GM18508 (cell line): Measurements from ENCODE around the gene CLIP1.
"Not testable (repeated sequence)": the region's sequence is repeated elsewhere in the genome, so short reads cannot be mapped to it uniquely, and the experiment has no call there.

Experiments
- ATAC-seq: cut with Tn5 transposase; IDR thresholded peaks from one replicate; pipeline ENCODE4 v1.9.1; 2021; ENCODE audit warnings: moderate number of reproducible peaks; ENCODE audit not compliant: insufficient read depth, unreplicated experiment

The CLIP1 gene

DNA sequence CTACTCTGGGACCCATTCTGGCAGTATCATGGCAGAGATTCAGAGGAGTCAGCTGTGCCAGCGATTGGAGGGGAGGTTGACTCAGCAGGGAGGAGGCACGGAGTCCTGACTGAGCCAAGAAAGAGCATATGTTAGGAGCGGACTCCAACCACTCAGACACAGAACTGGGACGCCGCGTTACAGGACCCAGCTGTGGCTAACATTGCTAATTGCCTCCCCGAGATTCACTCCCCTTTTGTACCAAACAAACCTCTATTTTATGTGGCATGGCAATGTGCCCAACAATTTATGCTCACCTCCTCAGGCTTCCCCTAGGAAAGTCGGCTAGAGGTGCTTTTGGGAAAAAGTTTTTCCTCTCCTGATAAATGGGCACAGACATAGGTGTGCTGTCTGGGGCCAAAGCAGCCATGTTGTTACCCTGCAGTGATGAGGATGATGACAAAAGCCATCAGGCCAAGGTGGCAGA is 15.2 kb upstream of the CLIP1 start:
- ATAC-seq = no peak

DNA sequence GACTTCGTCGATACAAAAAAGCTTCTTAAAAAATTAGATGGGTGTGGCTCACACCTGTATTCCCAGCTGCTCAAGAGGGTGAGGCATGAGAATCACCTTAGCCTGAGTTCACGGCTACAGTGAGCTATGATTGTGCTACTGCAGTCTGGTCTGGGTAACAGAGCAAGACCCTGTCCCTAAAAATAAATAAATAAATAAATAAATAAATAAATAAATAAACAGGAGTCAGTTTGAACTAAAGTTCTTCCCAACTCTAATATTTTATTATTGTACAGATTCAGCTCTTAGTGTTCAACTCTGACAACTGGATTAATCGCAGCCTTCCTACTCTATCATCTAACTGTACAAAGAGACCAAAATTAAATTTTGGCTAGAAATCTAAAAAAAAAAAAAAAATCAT is 12.7 kb upstream of the CLIP1 start:
- ATAC-seq = no peak

DNA sequence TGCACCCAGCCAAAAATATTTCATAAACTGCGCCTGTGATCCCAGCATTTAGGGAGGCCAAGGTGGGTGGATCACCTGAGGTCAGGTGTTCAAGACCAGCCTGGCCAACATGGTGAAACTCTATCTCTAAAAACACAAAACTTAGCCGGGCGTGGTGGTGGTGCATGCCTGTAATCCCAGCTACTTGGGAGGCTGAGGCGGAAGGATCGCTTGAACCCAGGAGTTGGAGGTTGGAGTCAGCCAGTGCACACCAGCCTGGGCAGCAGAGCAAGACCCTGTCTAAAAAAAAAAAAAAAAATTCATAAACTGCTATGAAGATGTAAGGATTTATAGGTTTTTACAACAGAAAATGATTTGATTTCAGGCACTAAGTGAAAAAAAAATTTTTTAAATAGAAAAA is 6.6 kb upstream of the CLIP1 start:
- not testable (repeated sequence) for ATAC-seq

DNA sequence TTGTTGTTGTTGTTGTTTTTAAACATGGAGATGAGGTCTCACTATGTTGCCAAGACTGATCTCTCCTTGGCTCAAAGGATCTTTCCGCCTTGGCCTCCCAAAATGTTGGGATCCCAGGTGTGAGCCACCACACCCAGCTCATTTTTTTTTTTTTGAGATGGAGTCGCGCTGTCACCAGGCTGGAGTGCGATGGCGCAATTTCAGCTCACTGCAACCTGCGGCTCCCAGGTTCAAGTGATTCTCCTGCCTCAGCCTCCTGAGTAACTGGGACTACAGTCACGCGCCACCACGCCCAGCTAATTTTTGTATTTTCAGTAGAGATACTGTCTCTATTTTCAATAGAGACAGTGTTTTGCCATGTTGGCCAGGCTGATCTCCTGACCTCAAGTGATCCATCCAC is 4.9 kb upstream of the CLIP1 start:
- ATAC-seq = no peak

DNA sequence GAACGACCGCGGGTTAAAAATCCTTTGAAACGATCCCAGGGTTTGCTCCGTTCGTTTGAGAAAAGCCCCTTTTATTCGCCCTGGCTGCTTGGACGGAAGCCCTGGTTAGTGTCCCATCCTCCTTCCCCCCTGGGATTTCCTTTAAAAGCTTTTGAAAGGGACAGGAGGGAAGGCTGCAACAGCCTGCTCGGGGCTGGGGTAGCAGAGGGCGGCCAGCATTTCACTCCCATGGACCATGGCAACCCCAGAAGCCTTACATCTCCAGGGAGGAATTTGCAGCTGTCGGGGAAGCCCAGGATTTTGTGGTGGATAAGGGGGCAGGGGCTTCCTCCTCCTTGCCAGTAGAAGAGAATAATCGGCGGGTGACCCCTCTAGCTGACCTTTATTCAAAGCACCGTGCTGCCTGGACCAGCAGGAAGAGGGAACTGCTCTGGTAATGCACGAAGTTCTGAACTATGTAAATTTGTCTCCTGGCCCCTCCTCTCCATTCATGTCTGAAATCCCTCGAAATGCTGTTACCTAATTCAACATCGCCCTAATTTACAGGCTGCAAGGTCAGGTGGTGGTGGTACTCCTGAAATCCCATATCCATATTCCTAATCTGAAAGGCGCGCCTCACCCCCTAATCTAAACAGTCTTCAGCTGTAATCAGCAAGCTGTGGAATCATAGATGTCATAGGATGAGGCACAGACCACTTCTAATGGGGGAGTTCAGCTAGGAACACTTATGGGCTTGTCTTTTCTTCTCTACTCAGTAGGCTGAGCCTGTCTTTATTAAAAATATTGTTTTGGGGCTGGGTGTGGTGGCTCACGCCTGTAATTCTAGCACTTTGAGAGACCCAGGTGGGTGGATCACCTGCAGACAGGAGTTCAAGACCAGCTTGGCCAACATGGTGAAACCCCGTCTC is 1.0 kb upstream of the CLIP1 start:
- no peak for ATAC-seq

DNA sequence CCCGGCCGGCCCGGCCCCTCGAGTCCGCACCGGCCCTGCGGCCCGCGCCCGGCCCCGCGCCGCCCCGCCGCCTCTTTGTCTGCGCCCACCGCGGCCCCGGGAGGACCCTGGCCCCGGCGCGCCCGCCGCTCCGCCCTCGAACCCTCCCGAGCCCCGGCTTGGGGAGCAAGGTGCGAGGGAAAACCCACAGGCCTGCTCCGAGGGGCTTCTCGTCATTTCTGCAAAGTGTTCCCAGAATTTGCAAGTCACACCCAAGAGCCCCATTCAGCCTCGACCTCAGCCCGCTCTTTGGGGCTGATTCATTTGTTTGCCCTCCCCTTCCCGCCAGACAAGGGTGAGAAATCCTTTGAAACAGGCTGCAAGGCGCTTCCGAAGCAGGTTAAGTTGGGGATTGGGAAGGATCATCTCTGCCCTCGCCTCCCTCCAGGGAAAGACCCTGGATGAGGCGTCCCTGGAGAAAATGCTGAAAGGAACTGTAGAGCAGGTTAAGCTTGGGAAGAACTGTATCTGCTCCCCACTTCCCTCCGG is 325 bp upstream of the CLIP1 start:
- ATAC-seq = no peak

DNA sequence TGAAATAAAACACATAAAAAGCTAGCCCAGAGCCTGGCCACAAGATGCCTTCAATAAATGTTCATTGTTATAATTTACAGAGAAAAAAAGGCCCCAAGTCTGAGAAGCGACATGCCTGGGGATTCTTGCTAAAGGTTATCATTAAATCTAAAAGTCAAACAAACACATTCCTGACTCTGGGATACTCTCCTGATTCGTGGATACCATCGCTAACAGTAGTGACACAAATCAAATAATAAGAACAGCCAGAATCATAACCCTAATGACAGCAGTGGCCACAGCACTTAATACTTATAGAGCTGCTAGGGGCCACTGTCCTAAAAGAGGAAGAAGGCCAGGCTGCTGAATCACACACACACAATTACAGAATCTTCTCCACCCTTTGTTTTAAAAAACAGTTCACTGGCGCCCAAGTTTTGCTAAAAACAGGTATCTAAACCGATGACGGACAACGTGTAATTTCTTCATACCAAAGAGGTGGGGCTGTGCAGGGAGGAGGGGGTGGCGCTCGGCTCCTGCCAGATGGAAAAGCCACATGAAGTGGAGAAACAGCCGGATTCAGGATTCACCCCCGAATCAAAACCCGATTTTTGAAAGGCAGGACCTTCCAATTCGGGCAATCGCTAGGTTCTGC is 1.2 kb downstream of the CLIP1 start:
- no peak for ATAC-seq

DNA sequence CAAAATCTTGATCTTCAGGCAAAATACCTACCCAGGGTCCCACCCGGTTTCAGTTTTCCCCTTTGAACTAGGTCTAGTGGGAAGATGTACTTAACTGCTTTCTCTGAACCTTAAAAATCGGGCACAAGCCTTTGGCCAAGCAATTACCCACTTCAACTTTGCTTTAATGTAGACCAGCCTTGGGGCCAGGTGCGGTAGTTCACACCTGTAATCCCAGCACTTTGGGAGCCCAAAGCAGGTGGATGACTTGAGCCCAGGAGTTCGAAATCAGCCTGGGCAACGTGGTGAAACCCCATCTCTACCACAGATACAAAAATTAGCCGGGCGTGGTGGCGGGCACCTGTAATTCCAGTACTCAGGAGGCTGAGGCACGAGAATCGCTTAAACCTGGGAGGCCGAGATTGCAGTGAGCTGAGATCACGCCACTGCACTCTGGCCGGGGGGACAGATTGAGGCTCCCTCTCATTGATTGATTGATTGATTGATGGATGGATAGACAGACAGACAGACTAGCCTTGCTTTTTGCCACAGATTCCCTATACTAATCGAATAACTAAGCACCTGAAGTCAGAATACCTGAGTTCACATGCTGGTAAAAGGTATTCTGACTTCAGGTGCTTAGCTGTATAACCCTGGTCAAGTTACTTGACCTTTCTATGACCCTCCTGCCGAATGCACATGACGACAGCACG is 1.9 kb downstream of the CLIP1 start:
- ATAC-seq = no peak

DNA sequence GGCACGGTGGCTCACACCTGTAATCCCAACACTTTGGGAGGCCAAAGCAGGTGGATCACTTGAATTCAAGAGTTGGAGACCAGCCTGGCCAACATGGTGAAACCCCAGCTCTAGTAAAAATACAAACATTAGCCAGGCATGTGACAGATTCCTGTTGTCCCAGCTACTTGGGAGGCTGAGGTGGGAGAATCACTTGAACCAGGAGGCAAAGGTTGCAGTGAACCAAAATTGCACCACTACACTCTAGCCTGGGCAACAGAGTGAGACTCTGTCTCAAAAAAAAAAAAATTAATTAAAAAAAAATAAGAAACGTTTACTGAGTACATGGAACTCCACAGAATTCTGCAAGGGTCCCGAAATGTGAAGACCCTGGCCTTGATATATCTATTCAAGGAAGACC is 3.4 kb downstream of the CLIP1 start:
- ATAC-seq = not testable (repeated sequence)

DNA sequence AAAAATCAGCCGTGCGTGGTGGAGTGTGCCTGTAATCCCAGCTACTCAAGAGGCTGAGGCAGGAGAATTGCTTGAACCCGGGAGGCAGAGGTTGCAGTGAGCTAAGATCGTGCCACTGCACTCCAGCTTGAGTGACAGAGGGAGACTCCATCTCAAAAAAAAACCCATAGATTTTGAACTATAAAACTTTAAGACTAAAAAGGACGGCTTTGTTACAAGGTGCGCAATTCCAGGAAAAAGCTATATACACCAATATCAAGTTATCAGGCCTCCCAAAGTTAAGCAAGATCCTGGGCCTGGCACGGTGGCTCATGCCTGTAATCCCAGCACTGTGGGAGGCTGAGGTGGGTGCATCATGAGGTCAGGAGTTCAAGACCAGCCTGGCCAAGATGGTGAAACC is 6.8 kb downstream of the CLIP1 start:
- ATAC-seq = not testable (repeated sequence)

DNA sequence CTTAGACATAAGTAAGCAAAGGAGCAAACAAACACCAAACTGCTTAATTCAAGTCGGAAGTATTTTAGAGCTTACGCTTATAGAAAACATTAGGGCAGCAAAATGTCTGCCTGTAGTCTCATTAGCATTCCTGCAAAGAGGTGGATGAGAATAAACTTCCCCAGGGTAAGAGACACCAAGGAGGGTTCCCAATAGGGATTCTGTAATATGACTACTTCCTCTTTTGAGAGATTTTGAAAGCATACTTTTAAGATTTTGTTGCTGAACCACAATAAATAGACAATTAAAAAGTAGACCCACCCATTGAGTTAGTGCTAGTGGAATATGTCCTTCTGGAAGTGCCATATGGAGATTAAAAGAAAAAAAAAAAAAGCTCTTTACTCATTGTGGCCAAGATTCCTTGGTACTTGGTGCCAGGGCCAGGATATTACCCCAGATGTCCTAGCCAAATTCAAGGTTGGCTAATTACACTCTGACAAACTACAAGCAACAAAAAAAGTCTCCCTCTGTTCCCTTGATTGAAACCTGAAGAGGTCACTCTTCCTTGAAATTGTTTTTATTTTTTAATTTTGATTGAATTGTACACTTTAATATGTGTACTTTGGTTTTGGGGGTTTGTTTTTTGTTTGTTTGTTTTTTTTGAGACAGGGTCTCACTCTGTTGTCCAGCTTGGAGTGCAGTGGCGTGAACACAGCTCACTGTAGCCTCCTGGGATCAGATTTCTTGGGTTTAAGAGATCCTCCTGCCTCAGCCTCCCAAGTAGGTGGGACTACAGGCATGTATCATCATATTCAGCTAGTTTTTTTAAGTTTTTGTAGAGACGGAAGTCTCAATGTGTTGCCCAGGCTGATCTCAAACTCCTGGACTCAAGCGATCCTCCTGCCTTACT is 8.7 kb downstream of the CLIP1 start:
- no peak for ATAC-seq

DNA sequence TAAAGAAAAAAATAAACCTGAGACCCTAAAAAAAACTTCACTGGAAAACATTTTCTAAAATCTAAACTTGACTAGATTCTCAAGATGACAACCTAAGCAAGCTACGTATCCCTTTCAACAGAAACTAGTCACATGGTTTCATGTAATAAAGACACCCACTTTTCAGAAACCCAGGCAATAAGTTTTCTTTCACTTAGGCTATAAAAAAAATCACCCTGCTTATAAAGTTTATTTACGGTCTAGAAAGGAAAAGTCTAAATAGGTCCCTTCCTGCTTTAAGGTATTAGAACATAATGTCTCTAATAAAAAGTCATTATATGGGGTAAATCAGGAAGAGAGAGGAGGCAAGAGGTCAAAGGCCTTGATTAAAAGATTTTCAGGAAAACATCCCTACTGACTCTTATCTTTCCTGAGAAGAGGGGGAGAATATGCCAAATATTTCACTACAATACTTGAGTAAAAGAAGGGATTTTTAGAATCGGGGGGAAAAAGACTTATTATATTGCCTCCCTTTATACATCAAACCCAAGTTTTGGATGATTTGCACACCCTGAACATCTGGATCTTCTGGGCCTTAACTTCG is 9.5 kb downstream of the CLIP1 start:
- no peak for ATAC-seq

DNA sequence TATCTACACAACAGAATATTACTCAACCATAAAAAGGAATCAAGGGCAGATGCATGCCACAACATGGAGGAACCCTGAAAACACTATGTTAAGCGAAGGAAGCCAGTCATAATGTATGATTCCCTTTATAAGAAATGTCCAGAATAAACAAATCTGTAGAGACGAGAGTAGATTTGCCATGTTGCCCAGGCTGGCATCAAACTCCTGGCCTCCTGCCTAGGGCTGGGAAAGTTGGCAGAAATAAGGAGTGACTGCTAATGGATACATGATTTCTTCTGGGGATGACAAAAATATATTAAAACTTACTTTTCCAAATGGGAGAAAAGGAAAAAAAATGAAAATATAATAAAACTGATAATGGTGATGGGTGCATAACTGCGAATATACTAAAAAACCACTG is 10.9 kb downstream of the CLIP1 start:
- no peak for ATAC-seq

DNA sequence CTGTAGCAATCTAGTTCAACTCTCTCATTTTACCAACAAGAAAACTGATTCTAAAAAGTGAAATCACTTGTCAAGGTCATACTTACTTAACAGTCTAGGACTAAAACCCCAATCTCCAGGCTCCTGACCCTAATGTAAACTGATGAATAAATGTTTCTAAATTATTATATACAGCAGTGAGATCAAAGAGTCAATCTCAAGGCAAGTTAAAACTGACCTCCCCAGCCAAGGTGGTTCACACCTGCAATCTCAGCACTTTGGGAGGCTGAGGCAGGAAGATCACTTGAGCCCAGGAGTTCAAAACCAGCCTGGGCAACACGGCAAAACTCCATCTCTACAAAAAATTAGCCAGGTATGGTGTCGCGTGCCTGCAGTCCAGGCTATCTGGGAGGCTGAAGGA is 15.3 kb downstream of the CLIP1 start:
- ATAC-seq = no peak

DNA sequence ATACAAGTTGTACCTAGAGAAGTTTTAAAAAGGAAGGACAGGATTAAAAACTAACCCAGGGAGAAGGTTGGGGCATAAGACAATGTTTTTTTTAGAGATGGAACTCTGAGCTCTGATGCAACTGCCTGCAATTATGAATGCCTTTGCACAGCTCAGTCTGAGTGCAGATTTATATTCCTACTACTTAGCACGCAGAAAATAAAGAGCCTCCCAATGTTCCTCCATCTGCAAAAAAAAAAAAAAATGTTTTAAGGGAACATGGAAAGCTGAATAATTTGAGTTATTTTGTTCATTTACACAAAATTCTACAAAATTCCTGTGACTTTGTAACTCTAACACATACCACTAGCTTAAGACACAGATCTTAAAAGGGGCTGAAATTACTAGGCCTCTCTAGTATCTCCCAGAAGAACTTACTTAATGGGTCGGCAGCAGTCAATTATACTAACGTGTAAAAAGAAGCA is 15.7 kb downstream of the CLIP1 start:
- ATAC-seq = no peak

DNA sequence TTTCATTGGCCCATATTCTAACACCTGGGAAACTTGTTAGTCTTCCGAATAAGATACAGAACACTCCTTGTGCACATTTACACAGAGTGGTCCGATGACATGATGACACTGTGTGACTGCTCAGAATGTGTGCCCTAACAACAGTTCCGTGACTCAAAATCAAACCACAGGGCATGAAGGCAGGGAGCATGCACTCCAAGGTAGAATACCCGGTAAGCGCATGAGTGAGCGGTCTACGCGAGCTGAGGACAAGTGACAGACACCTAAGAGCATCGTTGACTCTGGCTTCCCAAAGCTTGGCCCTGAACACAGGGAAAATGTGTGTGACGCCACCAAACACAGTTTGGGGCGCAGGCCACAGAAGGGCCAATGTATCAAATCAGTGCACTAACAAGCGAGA is 18.6 kb downstream of the CLIP1 start:
- no peak for ATAC-seq

DNA sequence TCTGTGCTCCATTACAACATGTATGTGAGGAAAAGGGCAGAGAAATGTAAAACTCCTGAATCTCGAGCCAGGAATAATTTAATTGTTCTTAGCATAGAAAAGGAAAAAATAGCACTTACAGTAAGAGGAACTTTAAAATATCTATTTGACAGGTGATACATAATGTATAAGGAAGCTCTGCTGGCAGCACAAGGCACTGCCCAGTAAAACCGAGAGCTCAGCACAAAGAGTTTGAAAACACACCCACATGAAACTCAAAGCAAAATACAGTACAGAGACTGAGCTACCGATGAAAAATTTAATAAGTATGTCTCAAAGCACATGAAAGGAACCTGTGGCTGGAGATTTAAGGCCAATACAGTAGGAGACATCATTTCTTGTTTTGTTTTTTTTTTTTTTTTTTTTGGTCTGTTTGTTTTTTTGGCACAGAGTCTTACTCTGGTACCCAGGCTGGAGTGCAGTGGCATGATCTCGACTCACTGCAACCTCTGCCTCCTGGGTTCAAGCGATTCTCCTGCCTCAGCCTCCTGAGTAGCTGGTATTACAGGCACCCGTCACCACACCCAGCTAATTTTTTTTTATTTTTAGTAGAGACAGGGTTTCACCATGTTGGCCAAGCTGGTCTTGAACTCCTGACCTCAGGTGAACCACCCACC is 19.2 kb downstream of the CLIP1 start:
- peak; percentile 47 for ATAC-seq

DNA sequence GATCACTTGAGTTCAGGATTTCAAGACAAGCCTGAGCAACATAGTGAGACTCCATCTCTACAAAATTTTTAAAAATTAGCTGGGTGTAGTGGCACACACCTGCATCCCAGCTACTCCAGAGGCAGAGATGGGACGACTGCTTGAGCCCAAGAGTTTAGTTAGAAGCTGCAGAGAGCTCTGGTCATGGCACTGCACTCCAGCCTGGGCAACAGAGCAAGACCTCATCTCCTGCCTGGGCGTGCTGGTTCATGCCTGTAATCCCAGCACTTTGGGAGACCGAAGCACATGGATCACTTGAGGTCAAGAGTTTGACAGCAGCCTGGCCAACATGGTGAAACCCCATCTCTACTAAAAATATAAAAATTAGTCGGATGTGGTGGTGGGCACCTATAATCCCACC is 20.2 kb downstream of the CLIP1 start:
- ATAC-seq = no peak
